ENCODE measurements around the gene HTR6.

GRCh38 chr1:19615438-19615837 is 49.2 kb upstream of the HTR6 start:
- TF ChIP-seq CTCF (IDR thresholded peaks at IDR 0.05) (no peak), POLR2A (IDR thresholded peaks at IDR 0.05) (no peak)

All from uterus (tissue), 2 donors.